Stimulated activated CD4-positive, alpha-beta T cell treated with anti-CD3 and anti-CD28 coated beads, TNF-alpha, amount 100 ng/mL, for 4 hours (primary cell): ENCODE data around the gene U2SURP.

Experiments used
- DNase-seq, 3 experiments: peaks; one replicate each; pipeline ENCODE4 v3.0.0-alpha.2; 2020; ENCODE audit warnings: low read depth in 3 of 3

The U2SURP gene

GRCh38 chr3:143101792-143102381, 100.5 kb downstream of the U2SURP start:
- no peak for DNase-seq

GRCh38 chr3:143103652-143104051, 102.3 kb downstream of the U2SURP start:
- DNase-seq: no peak

GRCh38 chr3:143105170-143105569, 103.8 kb downstream of the U2SURP start:
- no peak for DNase-seq

- DNase-seq: no peak
These were observed 108.5 kb downstream of the U2SURP start for GRCh38 chr3:143109861-143110260.
